Measurements from ENCODE around the gene MIGA1. TPM values are rescaled to one million over a fixed set of nuclear protein-coding genes. Genes with fewer than 3 reads are reported as not detected.

The MIGA1 gene
- total RNA-seq, 1 experiment from 2014 or later = 13.2 TPM

GRCh38 chr1:77830946-77831345, 51.5 kb downstream of the MIGA1 start:
- Mint-ChIP-seq H3K27me3 (ENCODE audit: insufficient read depth, unreplicated experiment) (no peaks in the 10 kb centered on the region), H3K4me1 (ENCODE audit: insufficient read depth, unreplicated experiment) (peaks cover 41% of the 10 kb centered on the region), H3K9me3 (ENCODE audit: unreplicated experiment) (no peaks in the 10 kb centered on the region), H3K27ac (ENCODE audit: low read depth, unreplicated experiment) (peak overlapping the region; percentile 96), H3K4me3 (ENCODE audit: unreplicated experiment) (no peak overlapping the region), H3K36me3 (ENCODE audit: insufficient read depth, unreplicated experiment) (peaks cover 6% of the 10 kb centered on the region)
- no TSS peak for BruUV-seq (replicated peaks)
- CTCF ChIA-PET = no interaction called here
- no peak for DNase-seq (ENCODE audit: unreplicated experiment)
- intact Hi-C loops (cut with micrococcal nuclease) = loop anchor here (10.0 kb wide), 2 partner anchors 54 to 144 kb away; partner anchors contain the start of genes FUBP1 and NEXN
- no peak for TF ChIP-seq CTCF (IDR thresholded peaks at IDR 0.05; ENCODE audit: unreplicated experiment)
- POLR2A ChIA-PET = no interaction called here

GRCh38 chr1:77831566-77831965, 52.1 kb downstream of the MIGA1 start:
- TF ChIP-seq CTCF (IDR thresholded peaks at IDR 0.05; ENCODE audit: unreplicated experiment) = no peak
- no TSS peak for BruUV-seq (replicated peaks)
- ChIA-PET POLR2A (interaction anchor here (0.9 to 2.4 kb wide), 4 partner anchors 52 to 149 kb away, joined by 3 to 10 read pairs (median 6); partner anchors contain the start of genes FUBP1, MIGA1 and ZZZ3), CTCF (no interaction called here)
- Mint-ChIP-seq H3K4me3 (ENCODE audit: unreplicated experiment) (peak overlapping the region; percentile 23), H3K27ac (ENCODE audit: low read depth, unreplicated experiment) (peak overlapping the region; percentile 96), H3K36me3 (ENCODE audit: insufficient read depth, unreplicated experiment) (peaks cover 6% of the 10 kb centered on the region), H3K9me3 (ENCODE audit: unreplicated experiment) (no peaks in the 10 kb centered on the region), H3K27me3 (ENCODE audit: insufficient read depth, unreplicated experiment) (no peaks in the 10 kb centered on the region), H3K4me1 (ENCODE audit: insufficient read depth, unreplicated experiment) (peaks cover 46% of the 10 kb centered on the region)
- intact Hi-C loops (cut with micrococcal nuclease) = loop anchor here (10.0 kb wide), 2 partner anchors 53 to 143 kb away; partner anchors contain the start of genes FUBP1 and NEXN
- DNase-seq (ENCODE audit: unreplicated experiment) = no peak

GRCh38 chr1:77831976-77832711, 52.7 kb downstream of the MIGA1 start:
- ChIA-PET POLR2A (interaction anchor here (0.8 to 2.4 kb wide), 14 partner anchors 49 to 173 kb away, joined by 3 to 15 read pairs (median 4); partner anchors contain the start of genes DNAJB4, FUBP1, MIGA1 and NEXN), CTCF (no interaction called here)
- Mint-ChIP-seq H3K27me3 (ENCODE audit: insufficient read depth, unreplicated experiment) (no peaks in the 10 kb centered on the region), H3K9me3 (ENCODE audit: unreplicated experiment) (no peaks in the 10 kb centered on the region), H3K4me1 (ENCODE audit: insufficient read depth, unreplicated experiment) (peaks cover 46% of the 10 kb centered on the region), H3K36me3 (ENCODE audit: insufficient read depth, unreplicated experiment) (peaks cover 6% of the 10 kb centered on the region), H3K4me3 (ENCODE audit: unreplicated experiment) (peak overlapping the region; percentile 23), H3K27ac (ENCODE audit: low read depth, unreplicated experiment) (peak overlapping the region; percentile 96)
- BruUV-seq (replicated peaks) = TSS peak; percentile 43
- intact Hi-C loops (cut with micrococcal nuclease) = loop anchor here (10.0 kb wide), 2 partner anchors 53 to 143 kb away; partner anchors contain the start of genes FUBP1 and NEXN
- TF ChIP-seq CTCF (IDR thresholded peaks at IDR 0.05; ENCODE audit: unreplicated experiment) = no peak
- peak; percentile 53 for DNase-seq (ENCODE audit: unreplicated experiment)

DNA sequence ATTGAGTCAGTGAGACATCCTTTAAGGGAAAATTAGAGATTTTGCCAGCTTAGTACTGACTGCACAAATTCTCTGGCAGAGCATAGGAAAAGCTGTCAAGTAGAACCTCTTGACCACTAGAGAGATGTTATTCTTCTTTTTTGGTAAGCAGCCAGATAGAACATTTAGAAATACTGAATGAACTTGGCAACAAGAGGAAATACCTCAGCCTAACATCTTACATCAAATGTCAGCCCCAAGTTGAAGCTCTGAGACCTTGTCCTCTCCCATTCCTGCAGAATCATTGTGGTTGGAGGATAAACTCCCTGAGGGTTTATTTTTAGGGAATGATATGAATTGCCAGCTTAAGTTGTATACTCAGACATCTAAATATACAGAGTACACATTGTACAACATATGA, 53.5 kb downstream of the MIGA1 start:
- peak; percentile 92 for DNase-seq (ENCODE audit: unreplicated experiment)
- CTCF ChIA-PET = interaction anchor here (0.9 kb wide), 1 partner anchor 10 kb away, joined by 3 read pairs; no protein-coding TSS in a partner anchor
- intact Hi-C loops (cut with micrococcal nuclease) = loop anchor here (10.0 kb wide), 2 partner anchors 52 to 142 kb away; partner anchors contain the start of genes FUBP1 and NEXN

More for the DNA sequence above, 53.5 kb downstream of the MIGA1 start:
- Mint-ChIP-seq H3K27me3 (ENCODE audit: insufficient read depth, unreplicated experiment) (no peaks in the 10 kb centered on the region), H3K4me1 (ENCODE audit: insufficient read depth, unreplicated experiment) (peaks cover 46% of the 10 kb centered on the region), H3K27ac (ENCODE audit: low read depth, unreplicated experiment) (peak overlapping the region; percentile 96), H3K36me3 (ENCODE audit: insufficient read depth, unreplicated experiment) (peaks cover 6% of the 10 kb centered on the region), H3K9me3 (ENCODE audit: unreplicated experiment) (no peaks in the 10 kb centered on the region), H3K4me3 (ENCODE audit: unreplicated experiment) (peak overlapping the region; percentile 6)
- POLR2A ChIA-PET = interaction anchor here (0.6 to 3.4 kb wide), 17 partner anchors 8 to 172 kb away, joined by 3 to 42 read pairs (median 5); partner anchors contain the start of genes DNAJB4, FUBP1, MIGA1 and NEXN
- TF ChIP-seq CTCF (IDR thresholded peaks at IDR 0.05; ENCODE audit: unreplicated experiment) = no peak
- BruUV-seq (replicated peaks) = no TSS peak

Data from MCF 10A (cell line).